Putamen (tissue), 1 donor: Measurements from ENCODE around the gene AMDHD1.

Experiments
- DNase-seq: peaks from one replicate; pipeline ENCODE4 v3.0.0-alpha.2; 2016; ENCODE audit warnings: low spot score

The AMDHD1 gene

DNA sequence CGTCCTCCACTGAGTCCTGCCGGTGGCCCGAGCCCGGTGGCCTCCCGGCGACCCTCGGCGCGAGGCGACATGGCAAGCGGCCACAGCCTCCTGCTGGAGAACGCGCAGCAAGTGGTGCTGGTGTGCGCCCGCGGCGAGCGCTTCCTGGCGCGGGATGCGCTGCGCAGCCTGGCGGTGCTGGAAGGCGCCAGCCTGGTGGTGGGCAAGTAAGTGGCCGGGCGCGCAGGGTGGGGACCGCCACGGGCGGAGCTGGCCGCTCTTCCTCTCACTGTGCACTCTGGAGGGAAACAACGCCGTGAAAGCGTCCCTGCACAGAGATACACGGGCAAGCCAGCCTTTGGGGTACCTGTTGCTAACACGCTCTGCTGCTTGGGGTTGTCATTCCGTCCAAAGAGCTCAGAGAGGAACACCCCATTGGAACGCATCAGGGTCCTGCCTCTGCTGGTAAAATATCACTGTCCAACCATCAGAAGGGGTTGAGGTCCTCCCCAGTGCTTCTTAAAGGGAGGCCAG is at the start of gene AMDHD1:
Gene AMDHD1 (plus strand): TSS at position 2 of the 513 bp plus-strand sequence. CDS start 68 bp downstream, at position 70.
- peak; percentile 20 for DNase-seq

- DNase-seq: no peak
Observed at GRCh38 chr12:95896846-95897245, 46.3 kb upstream of the AMDHD1 start.

- no peak for DNase-seq
Observed at GRCh38 chr12:95898081-95898480, 45.0 kb upstream of the AMDHD1 start.

DNA sequence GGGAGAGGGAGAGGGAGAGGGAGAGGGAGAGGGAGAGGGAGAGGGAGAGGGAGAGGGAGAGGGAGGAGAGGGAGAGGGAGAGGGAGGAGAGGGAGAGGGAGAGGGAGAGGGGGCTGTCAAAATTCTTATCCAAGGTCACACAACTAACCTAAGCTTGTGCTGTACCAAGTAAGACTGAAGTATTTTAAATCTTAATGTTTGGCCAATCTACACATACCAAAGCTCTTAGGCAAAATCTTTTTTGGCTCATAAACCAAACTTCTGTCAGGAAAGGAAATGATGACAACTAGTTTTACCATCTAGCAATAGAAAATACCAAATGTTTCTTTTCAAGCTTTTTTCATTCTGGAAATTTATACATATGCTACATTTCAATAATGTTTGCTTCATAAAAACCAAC is 34.6 kb upstream of the AMDHD1 start:
- no peak for DNase-seq

DNA sequence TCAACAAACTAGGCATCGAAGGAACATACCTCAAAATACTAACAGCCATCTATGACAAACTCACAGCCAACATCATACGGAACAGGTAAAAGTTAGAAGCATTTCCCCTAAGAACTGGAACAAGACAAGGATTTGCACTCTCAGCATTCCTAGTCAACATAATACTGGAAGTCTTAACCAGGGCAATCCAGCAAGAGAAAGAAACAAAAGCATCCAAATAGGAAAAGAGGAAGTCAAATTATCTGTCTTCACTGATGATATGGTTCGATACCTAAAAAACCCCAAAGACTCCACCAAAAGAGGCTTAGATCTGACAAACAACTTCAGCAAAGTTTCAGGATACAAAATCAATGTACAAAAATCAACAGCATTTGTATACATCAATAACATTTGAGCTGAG is 33.3 kb upstream of the AMDHD1 start:
- DNase-seq: no peak

- DNase-seq: peak; percentile 21
Observed at GRCh38 chr12:95918194-95918993, 24.7 kb upstream of the AMDHD1 start.

- no peak for DNase-seq
Observed at GRCh38 chr12:95919110-95919509, 24.0 kb upstream of the AMDHD1 start.

DNA sequence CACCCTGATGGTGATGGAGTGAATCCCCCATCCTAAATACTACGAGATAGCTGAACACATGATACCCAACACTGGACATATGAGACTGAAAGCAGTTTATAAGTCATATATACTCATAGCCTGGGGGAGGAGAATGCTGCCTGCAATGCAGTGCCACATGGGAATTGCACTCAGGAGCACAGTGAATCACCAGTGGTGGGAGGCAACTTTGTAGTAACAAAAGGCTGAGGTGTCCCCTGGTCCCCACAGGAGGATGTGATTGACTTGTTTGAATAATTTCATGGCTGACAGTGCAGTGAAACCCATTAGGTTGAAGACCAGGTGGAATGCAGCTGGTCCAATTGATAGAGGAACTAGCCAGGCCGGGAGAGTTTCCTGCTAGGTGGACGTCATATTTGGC is 20.9 kb upstream of the AMDHD1 start:
- DNase-seq: no peak

GRCh38 chr12:95940514-95940913 is 2.6 kb upstream of the AMDHD1 start:
- no peak for DNase-seq

DNA sequence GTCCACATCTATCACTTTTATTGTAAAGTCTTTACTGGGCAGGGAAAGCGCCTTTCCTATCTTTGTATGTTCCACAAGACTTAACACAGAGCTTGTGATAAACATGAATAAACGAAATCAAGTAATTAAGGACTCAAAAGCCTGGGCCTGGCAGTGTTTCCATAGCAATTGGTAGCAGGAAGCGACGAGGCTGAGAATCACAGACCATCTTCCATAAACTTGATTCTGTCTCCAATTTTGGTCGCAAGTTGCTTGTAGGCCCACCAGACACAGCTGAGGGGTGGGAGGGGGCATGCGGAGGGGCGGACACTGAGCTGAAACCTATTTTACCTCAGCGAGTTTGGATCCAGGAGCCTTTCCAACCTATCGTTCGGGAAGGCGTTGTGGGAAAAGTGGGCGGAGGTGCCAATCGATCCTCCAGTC is 1.0 kb upstream of the AMDHD1 start:
- peak; percentile 3 for DNase-seq

DNA sequence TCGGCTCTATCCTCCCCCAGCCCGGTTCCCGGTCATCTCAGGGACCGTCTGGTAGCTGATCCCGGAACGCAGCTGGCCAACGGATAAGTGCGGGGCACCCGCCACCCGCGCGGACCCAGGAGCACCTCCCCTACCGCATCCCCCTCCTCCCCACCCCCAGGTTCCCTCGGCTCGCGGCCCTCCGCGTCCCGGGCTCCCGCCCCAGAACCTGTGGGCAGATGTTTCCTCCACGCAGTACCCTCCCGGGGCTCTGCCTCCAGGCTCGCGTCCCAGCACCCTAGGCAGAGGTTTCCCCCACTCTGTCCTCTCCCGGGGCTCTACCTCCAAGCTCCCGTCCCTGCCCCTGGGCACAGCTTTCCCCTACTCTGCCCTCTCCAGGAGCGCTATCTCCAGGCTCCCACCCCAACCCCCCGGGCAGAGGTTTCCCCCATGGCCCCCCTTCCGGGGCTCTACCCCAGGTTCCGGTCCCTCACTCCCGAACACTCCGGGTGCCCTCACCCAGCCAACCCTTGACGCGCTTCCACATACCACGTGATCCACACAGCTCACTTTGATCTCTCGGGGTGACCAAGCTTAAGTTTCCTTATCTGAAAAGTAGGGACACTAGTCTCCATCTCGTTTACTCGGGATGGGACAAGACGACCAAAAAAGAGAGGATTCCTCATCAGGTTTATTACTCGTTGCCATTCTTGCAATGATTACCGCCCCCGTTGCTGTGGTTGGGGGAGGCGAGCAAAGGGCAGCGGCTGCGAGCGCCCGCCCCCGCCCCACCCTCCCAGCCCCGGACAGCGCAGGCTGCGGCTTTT is 404 bp upstream of the AMDHD1 start, which contains the start of gene CCDC38:
Gene CCDC38 (minus strand): TSS at position 91 of the 806 bp plus-strand sequence. CDS start 6,105 bp downstream, outside the sequence.
- peak; percentile 76 for DNase-seq

- no peak for DNase-seq
Observed at GRCh38 chr12:95944108-95944704, 1.1 kb downstream of the AMDHD1 start.

GRCh38 chr12:95949477-95950206 is 6.5 kb downstream of the AMDHD1 start:
- no peak for DNase-seq

GRCh38 chr12:95951515-95951914 is 8.4 kb downstream of the AMDHD1 start:
- no peak for DNase-seq

GRCh38 chr12:95953000-95953399 is 9.9 kb downstream of the AMDHD1 start:
- no peak for DNase-seq

DNA sequence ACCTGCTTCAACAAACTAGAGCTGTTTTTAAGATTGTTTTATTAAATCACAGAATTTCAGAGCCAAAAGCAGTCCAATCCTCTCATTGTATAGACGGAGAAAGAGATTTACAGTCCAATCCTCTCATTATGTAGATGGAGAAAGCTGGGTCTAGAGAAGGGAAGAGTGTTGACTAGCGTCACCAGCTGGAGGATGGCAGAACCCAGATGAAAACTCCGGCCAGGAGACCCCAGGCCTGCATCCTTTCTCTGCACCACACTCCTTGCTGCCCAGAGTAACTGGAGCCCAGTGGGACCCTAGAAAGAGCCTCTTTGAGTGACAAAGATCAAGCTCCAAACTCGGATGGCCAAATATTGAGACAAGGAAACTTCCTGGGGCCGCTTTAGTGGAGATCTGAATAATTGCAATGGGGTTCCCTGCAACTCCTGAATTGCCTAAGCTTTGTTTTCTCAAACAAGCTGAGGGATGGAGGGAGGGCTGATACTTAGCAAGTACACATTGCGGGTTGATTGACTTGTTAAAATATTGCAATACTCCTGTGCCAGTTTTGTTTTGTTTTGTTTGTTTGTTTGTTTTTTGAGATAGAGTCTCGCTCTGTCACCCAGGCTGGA is 12.5 kb downstream of the AMDHD1 start:
- no peak for DNase-seq

GRCh38 chr12:95956557-95957145 is 13.5 kb downstream of the AMDHD1 start:
- no peak for DNase-seq

GRCh38 chr12:95959107-95959506 is 16.0 kb downstream of the AMDHD1 start:
- no peak for DNase-seq

DNA sequence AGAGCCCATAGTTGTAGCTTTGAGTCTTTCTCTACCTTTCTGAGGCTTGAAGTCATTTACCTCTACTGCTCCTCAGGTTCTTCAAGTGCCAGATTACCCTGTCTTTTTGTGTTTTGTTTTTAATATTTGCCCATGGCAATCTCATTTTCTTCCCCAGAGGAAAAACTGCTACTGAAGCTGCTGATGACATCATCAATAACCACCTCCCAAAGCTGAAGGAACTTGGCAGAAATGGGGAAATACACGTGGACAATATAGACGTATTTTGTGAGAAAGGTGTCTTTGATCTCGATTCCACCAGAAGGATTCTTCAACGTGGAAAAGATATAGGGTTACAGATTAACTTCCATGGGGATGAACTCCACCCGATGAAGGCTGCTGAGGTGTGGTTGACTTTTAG is 17.1 kb downstream of the AMDHD1 start:
- DNase-seq: no peak

GRCh38 chr12:95962222-95962621 is 19.1 kb downstream of the AMDHD1 start:
- no peak for DNase-seq

- no peak for DNase-seq
Observed at GRCh38 chr12:95963096-95963495, 20.0 kb downstream of the AMDHD1 start.
